IPS-15b (cell line): ENCODE measurements around the gene LNPK.

Experiments used
- H3K27me3 ChIP-seq: one replicate; pipeline ENCODE4 v1.6.1; 2013; ENCODE audit warnings: low read length; ENCODE audit not compliant: control insufficient read depth, insufficient read depth
- H3K36me3 ChIP-seq: one replicate; pipeline ENCODE4 v1.6.1; 2013; ENCODE audit warnings: low read length; ENCODE audit not compliant: control insufficient read depth, insufficient read depth
- H3K4me1 ChIP-seq: one replicate; pipeline ENCODE4 v1.6.1; 2013; ENCODE audit warnings: mild to moderate bottlenecking, low read length; ENCODE audit not compliant: control insufficient read depth, insufficient read depth
- H3K4me3 ChIP-seq: one replicate; pipeline ENCODE4 v1.5.1; 2013; ENCODE audit warnings: low read depth, low read length
- H3K9ac ChIP-seq: one replicate; pipeline ENCODE4 v1.6.1; 2013; ENCODE audit warnings: low read depth, mild to moderate bottlenecking, low read length
- H3K9me3 ChIP-seq: one replicate; pipeline ENCODE4 v1.6.1; 2013; ENCODE audit warnings: mild to moderate bottlenecking, low read length; ENCODE audit not compliant: control insufficient read depth, insufficient read depth

Gene LNPK

DNA sequence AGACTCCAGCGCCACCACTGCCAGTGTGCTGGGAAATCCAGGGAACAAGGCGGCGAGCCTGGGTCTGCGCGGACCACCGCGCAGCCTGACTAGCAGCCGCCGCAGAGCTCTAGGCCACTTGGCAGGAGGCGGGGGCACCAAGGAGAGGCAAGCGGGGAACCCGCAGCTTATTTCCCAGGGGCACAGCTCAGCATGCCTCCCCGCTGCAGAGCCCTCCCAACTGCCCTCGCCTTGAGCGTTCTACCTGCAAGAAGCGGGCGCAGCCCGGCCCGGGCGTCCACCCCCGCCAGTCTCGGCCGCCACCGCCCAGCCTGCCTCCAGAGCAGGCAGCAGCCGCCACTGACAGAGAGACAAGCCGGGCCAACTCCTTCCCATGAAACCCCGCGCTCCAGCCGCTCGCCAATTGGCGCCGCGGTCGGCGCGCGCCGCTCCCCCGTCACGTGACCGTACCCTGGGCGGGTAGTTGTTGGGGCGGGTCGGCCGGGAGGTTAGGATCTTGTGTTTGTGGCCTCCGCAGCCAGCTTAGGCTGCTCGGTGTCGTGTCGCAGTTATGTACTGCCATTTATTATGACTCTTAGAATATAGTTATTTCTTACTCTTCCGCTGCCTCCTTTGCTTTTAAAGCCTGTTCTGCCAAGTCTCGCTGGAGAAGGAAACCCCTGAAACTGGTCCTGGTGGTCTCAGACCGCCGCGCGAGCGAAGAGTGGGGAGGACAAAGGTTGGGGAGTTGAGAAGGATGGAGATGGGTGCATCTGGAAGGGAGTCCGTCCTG, at the start of gene LNPK:
TSS of gene LNPK (minus strand) at position 352 of the 772 bp plus-strand sequence. CDS start 6,683 bp downstream, outside the sequence.
- Histone ChIP-seq H3K27me3 (peaks cover 30% of the 10 kb centered on the region), H3K9ac (peak within 1 kb of the TSS; percentile 60), H3K4me1 (peaks cover 2% of the 10 kb centered on the region), H3K9me3 (no peaks in the 10 kb centered on the region), H3K4me3 (peak within 1 kb of the TSS; percentile 76), H3K36me3 (no peaks in the 10 kb centered on the region)

DNA sequence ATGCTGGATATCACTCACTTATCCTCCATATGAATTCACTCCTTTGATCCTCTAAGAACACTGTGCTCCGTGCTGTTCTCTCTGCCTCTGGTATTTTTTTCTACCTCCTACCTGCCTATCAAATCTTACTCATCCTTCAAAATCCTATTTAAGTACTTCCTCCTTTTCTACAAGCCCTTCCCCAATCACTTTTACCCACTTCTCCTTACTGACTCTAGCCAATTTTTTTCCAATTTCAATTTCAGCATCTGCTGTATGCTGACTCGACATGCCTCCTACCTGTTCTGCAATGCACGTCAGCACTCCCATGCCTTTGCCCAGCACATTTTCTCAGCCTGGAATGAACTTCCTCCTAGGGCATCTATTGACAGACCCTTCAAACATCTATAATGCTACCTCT, 37.3 kb upstream of the LNPK start:
- Histone ChIP-seq H3K36me3 (no peaks in the 10 kb centered on the region), H3K9ac (no peak overlapping the region), H3K9me3 (no peaks in the 10 kb centered on the region), H3K4me1 (no peaks in the 10 kb centered on the region), H3K4me3 (no peak overlapping the region), H3K27me3 (no peaks in the 10 kb centered on the region)

GRCh38 chr2:176038694-176039093, 36.6 kb upstream of the LNPK start:
- Histone ChIP-seq H3K4me1 (no peaks in the 10 kb centered on the region), H3K27me3 (no peaks in the 10 kb centered on the region), H3K36me3 (no peaks in the 10 kb centered on the region), H3K9me3 (no peaks in the 10 kb centered on the region), H3K4me3 (no peak overlapping the region), H3K9ac (no peak overlapping the region)

DNA sequence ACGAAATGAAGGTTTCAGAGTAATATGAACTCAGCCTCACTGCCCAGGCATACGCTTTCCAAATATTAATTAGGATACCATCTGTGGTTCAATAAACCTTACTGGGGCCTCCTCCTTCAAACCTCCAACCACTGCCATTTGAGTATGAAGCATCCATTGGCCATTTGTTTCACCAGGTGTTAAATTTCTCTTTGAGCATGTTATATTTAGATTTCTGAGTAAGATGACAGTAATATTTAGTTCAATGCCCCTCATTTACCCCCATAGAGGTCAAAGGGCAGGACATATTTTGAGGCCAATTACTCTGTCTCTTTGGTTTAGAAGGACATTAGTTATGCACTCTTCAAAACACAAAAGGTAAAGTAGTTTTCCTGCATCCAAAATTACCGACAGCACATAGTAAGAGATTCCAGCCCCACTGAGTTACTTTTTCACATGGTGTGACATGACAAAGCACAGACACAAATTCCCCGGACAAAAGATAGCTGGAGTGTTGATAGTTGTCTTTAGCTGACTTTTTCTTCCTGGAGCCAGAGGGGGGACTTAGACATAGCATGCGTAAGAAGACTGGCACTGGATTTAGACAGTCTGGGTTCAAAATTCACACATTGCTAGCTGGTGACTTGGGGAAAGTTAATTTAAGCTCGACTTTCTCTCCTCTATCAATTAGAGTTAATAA, 33.1 kb upstream of the LNPK start:
- no peaks in the 10 kb centered on the region for H3K4me1 ChIP-seq
- H3K9me3 ChIP-seq = no peaks in the 10 kb centered on the region
- H3K36me3 ChIP-seq = no peaks in the 10 kb centered on the region
- no peak overlapping the region for H3K4me3 ChIP-seq
- no peaks in the 10 kb centered on the region for H3K27me3 ChIP-seq
- H3K9ac ChIP-seq = no peak overlapping the region

- Histone ChIP-seq H3K4me1 (no peaks in the 10 kb centered on the region), H3K27me3 (no peaks in the 10 kb centered on the region), H3K9ac (no peak overlapping the region), H3K9me3 (no peaks in the 10 kb centered on the region), H3K4me3 (no peak overlapping the region), H3K36me3 (no peaks in the 10 kb centered on the region)
Measured at GRCh38 chr2:176027806-176028205, 25.7 kb upstream of the LNPK start.

DNA sequence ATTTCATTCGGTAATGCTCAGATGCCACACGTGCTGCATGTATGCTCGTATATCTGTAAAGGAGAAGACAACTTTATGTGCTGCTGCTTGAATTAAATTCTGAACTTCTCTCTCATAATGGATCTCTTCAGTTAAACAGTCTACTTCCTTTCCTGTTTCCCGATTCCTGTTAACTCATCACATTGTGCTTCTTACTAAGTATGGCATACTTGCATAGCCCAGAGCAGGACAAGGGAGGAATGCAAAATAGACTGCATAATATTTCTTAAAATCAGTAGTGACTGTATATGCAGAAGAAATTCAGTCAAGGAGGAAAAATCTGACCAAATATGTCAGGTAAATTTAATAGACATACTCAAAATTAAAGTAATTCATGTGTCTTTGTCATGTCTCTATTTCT, 23.9 kb upstream of the LNPK start:
- Histone ChIP-seq H3K27me3 (no peaks in the 10 kb centered on the region), H3K4me3 (no peak overlapping the region)

DNA sequence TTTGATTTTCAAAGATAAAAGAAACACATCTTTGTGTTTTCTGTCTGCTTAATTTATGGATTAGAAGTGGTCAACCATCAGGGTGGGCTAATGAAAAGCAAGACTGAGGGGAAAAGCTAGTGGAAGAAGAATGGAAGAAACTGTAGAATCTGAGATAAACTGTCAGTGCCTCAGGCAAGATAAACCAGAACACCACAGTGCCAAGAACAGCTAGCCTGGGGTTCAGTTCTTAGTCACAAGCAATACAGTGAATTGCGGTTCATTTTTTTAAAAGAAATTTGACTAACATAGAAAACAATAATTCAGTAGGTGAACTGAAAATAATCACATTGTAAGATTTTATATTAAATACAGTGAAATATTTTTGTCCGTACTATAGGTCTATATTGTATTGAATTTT, 22.0 kb upstream of the LNPK start:
- no peaks in the 10 kb centered on the region for H3K4me1 ChIP-seq
- H3K36me3 ChIP-seq = no peaks in the 10 kb centered on the region
- no peak overlapping the region for H3K4me3 ChIP-seq
- H3K9me3 ChIP-seq = no peaks in the 10 kb centered on the region
- H3K9ac ChIP-seq = no peak overlapping the region
- no peaks in the 10 kb centered on the region for H3K27me3 ChIP-seq

More for the DNA sequence above, 23.9 kb upstream of the LNPK start:
- H3K9ac ChIP-seq = no peak overlapping the region
- H3K4me1 ChIP-seq = no peaks in the 10 kb centered on the region
- no peaks in the 10 kb centered on the region for H3K9me3 ChIP-seq
- H3K36me3 ChIP-seq = no peaks in the 10 kb centered on the region

DNA sequence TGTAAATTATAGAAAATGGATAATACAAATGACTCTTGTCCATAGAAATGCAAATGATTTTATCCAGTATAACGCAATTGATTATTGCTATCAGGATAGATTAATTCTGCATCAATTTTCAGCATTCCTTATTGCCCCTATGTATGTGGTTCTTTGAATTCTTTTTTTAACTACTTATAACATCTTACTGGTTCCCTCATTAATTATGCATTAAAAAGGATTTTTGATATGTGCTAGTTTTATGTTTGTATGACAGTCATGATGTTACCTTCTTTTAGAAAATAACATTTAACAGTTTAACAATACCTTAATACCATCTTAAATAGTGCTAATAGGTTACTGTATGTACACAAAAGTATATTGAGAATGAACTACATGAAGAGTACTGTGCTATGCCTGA, 20.0 kb upstream of the LNPK start:
- Histone ChIP-seq H3K4me1 (no peaks in the 10 kb centered on the region), H3K4me3 (no peak overlapping the region), H3K27me3 (no peaks in the 10 kb centered on the region), H3K36me3 (no peaks in the 10 kb centered on the region), H3K9me3 (no peaks in the 10 kb centered on the region), H3K9ac (no peak overlapping the region)

DNA sequence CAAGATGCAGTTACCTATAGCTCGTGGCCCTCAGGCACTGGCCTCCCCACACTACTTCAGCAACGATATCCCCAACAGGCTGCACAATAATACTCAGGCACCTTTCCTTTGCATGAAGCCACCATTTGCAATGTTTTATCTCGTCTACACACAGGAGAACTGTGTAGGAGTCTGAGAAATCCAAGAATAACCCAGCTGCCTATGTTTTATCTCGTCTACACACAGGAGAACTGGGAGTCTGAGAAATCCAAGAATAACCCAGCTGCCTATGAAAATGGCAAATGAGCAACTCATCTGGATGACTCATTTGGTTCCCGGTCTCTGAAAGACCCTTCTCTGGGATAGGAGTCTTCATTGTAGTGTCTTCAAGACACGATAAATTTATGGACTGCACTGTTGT, 18.3 kb upstream of the LNPK start:
- no peaks in the 10 kb centered on the region for H3K4me1 ChIP-seq
- H3K9me3 ChIP-seq = no peaks in the 10 kb centered on the region
- no peaks in the 10 kb centered on the region for H3K36me3 ChIP-seq
- H3K4me3 ChIP-seq = no peak overlapping the region
- H3K27me3 ChIP-seq = no peaks in the 10 kb centered on the region
- no peak overlapping the region for H3K9ac ChIP-seq

DNA sequence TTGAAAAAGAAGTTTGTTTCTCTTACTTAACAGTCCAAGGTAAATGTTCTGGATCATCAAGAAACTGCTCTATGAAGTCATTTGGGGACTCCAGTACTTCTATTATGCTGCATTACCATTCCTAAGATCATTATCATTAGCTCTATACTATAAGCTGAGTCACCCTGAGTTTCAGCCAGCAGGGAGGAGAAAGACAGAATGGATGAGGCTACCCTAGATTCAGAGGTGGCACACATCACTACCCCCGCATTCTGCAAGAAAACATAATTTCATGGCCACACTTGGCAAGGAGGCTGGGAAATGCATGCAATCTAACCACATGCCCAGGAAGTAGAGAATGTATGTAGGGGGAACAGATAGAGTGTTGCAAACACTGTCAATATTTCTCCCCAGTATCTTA, 16.6 kb upstream of the LNPK start:
- H3K36me3 ChIP-seq = no peaks in the 10 kb centered on the region
- H3K4me3 ChIP-seq = no peak overlapping the region
- no peaks in the 10 kb centered on the region for H3K27me3 ChIP-seq
- H3K9ac ChIP-seq = no peak overlapping the region
- H3K9me3 ChIP-seq = no peaks in the 10 kb centered on the region
- H3K4me1 ChIP-seq = no peaks in the 10 kb centered on the region

GRCh38 chr2:176009445-176009844, 7.4 kb upstream of the LNPK start:
- Histone ChIP-seq H3K36me3 (no peaks in the 10 kb centered on the region), H3K9me3 (no peaks in the 10 kb centered on the region), H3K9ac (no peak overlapping the region), H3K4me3 (no peak overlapping the region), H3K4me1 (no peaks in the 10 kb centered on the region), H3K27me3 (peaks cover 10% of the 10 kb centered on the region)

DNA sequence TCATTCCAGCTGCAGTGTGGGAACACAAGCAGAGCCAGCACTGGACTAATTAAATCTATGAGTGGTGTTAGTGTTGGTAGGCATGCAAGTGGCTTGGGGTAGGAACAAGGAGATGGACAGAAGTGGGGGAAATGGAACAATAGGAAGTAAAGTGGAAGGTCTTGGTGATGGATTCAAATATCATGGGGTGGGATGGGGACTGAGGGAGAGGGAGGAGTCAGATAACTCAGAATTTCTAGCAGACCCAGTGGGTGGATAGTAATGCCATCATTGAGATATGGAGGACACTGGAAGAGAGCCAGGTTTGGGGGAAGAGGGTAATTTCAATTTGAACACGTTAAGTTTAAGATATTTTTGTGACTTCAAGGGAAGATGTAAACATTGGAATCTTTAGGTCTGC, 2.9 kb upstream of the LNPK start:
- Histone ChIP-seq H3K4me3 (no peak overlapping the region), H3K4me1 (peaks cover 2% of the 10 kb centered on the region), H3K36me3 (no peaks in the 10 kb centered on the region), H3K9ac (no peak overlapping the region), H3K27me3 (peaks cover 30% of the 10 kb centered on the region), H3K9me3 (no peaks in the 10 kb centered on the region)
